Neural cell (in vitro differentiated cells): ENCODE measurements around the gene PTPRR. TPM values are rescaled to one million over a fixed set of nuclear protein-coding genes. Genes with fewer than 3 reads are reported as not detected.

Experiments
- H2AFZ ChIP-seq: fragments of 200-600, 300-800 bp; sonication (generic), shearing (Covaris generic); 2 replicates; pipeline ENCODE4 v1.6.0; 2014; ENCODE audit warnings: low read depth, mild to moderate bottlenecking, antibody characterized with exemption, low read length, moderate library complexity
- H3F3A ChIP-seq: fragments of 200-600 bp; shearing (Covaris generic); 2 replicates; pipeline ENCODE4 v1.6.1; 2016; ENCODE audit warnings: mild to moderate bottlenecking, moderate library complexity, mixed read lengths, antibody characterized with exemption, low read length; ENCODE audit not compliant: insufficient read depth, poor library complexity, severe bottlenecking
- H3K27ac ChIP-seq: fragments of 200-600, 300-800 bp; sonication (generic), shearing (Covaris generic); 2 replicates; pipeline ENCODE4 v1.5.1; 2014; ENCODE audit warnings: mild to moderate bottlenecking, low read length, moderate library complexity
- H3K27me3 ChIP-seq: fragments of 300-800, 200-600 bp; sonication (generic), shearing (Covaris generic); 2 replicates; pipeline ENCODE4 v1.6.0; 2014; ENCODE audit warnings: mild to moderate bottlenecking, low read depth, low read length, moderate library complexity; ENCODE audit not compliant: insufficient read depth
- H3K36me3 ChIP-seq: fragments of 300-800, 200-600 bp; sonication (generic), shearing (Covaris generic); 2 replicates; pipeline ENCODE4 v1.5.1; 2014; ENCODE audit warnings: mild to moderate bottlenecking, antibody characterized with exemption, low read length, moderate library complexity; ENCODE audit not compliant: insufficient read depth
- H3K4me2 ChIP-seq: fragments of 300-800, 200-600 bp; sonication (generic), shearing (Covaris generic); 2 replicates; pipeline ENCODE4 v1.6.0; 2014; ENCODE audit warnings: mild to moderate bottlenecking, low read length
- H3K4me3 ChIP-seq: fragments of 300-800, 200-600 bp; sonication (generic), shearing (Covaris generic); 2 replicates; pipeline ENCODE4 v1.5.1; 2014; ENCODE audit warnings: mild to moderate bottlenecking, low read length, moderate library complexity
- H3K79me2 ChIP-seq: fragments of 200-600 bp; shearing (Covaris generic); replicated peaks from 2 replicates; pipeline ENCODE4 v1.6.0; 2014; ENCODE audit warnings: mild to moderate bottlenecking, low read length, moderate library complexity; ENCODE audit not compliant: insufficient read depth
- H3K9ac ChIP-seq: fragments of 300-800, 200-600 bp; sonication (generic), shearing (Covaris generic); 2 replicates; pipeline ENCODE4 v1.6.1; 2016; ENCODE audit warnings: mild to moderate bottlenecking, low read length, mixed read lengths
- H3K9me2 ChIP-seq: fragments of 200-600 bp; shearing (Covaris generic); 2 replicates; pipeline ENCODE4 v1.6.1; 2016; ENCODE audit warnings: mild to moderate bottlenecking, low read length, mixed read lengths; ENCODE audit not compliant: insufficient read depth
- H3K9me3 ChIP-seq: fragments of 200-600, 300-800 bp; sonication (generic), shearing (Covaris generic); 2 replicates; pipeline ENCODE4 v1.6.1; 2016; ENCODE audit warnings: mild to moderate bottlenecking, mixed run types, low read length, moderate library complexity, mixed read lengths
- H4K20me1 ChIP-seq: fragments of 200-600 bp; shearing (Covaris generic); 2 replicates; pipeline ENCODE4 v1.6.1; 2016; ENCODE audit warnings: mild to moderate bottlenecking, mixed run types; ENCODE audit not compliant: insufficient read depth
- EP300 ChIP-seq: fragments of 450-650 bp; conservative IDR thresholded peaks from 2 replicates; pipeline ENCODE4 v1.6.1; 2014; ENCODE audit warnings: antibody characterized with exemption, mild to moderate bottlenecking, moderate library complexity; ENCODE audit not compliant: poor library complexity, severe bottlenecking
- EZH2 ChIP-seq: fragments of 200-600, 300-800 bp; shearing (Covaris generic), sonication (generic); IDR thresholded peaks from 2 replicates; pipeline ENCODE4 v1.6.1; 2014; ENCODE audit warnings: antibody characterized with exemption, low read length, borderline replicate concordance, mild to moderate bottlenecking; ENCODE audit not compliant: insufficient read depth, poor library complexity, severe bottlenecking
- MXI1 ChIP-seq: fragments of 450-650 bp; conservative IDR thresholded peaks from 2 replicates; pipeline ENCODE4 v1.6.1; 2014; ENCODE audit warnings: antibody characterized with exemption, mild to moderate bottlenecking; ENCODE audit not compliant: poor library complexity, severe bottlenecking
- POLR2AphosphoS5 ChIP-seq: IDR thresholded peaks from 2 replicates; pipeline ENCODE4 v1.6.1; 2012
- RAD21 ChIP-seq: fragments of 450-650 bp; conservative IDR thresholded peaks from 2 replicates; pipeline ENCODE4 v1.6.1; 2014; ENCODE audit warnings: antibody characterized with exemption, mild to moderate bottlenecking, moderate library complexity
- SMC3 ChIP-seq: fragments of 450-650 bp; conservative IDR thresholded peaks from 2 replicates; pipeline ENCODE4 v1.6.1; 2014; ENCODE audit warnings: antibody characterized with exemption, mild to moderate bottlenecking, moderate library complexity; ENCODE audit not compliant: poor library complexity
- TAF1 ChIP-seq: IDR thresholded peaks from 2 replicates; pipeline ENCODE4 v1.6.1; 2012; ENCODE audit warnings: low read depth
- polyA plus RNA-seq: library from polyadenylated mRNA; depleted of rRNA; stranded (reverse); fragments of >200 nt; gene quantifications from 2 replicates; pipeline ENCODE4 v1.2.3, GENCODE V29; 2014
- TF ChIP-seq, protein P1 (sequence below): IDR thresholded peaks from 2 replicates; pipeline ENCODE4 v1.6.1; 2012; ENCODE audit warnings: borderline replicate concordance
- TF ChIP-seq, protein P2 (sequence below): fragments of 450-650 bp; IDR thresholded peaks from 2 replicates; pipeline ENCODE4 v1.5.1; 2014; ENCODE audit warnings: antibody characterized with exemption, mild to moderate bottlenecking, moderate library complexity; ENCODE audit not compliant: poor library complexity, severe bottlenecking

Gene PTPRR
- polyA plus RNA-seq, 1 donor from 2014 or later: 2.2 TPM

DNA sequence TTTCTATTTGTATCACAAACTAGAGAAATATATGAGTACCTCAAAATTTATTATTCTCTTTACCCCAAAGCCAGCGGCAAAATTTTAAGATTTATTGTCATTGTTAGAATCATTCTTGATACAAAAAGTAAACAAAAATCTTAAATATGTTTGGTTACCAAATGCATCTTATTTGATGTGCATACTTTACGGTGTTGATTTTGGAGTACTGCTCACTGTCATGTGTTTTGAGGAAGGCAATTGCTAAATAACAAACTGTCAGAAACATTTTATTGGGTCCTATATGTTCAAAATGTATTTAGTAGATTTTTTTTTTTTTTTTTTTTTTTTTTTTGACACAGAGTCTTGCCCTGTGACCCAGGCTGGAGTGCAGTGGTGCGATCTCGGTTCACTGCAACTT, 124.9 kb downstream of the PTPRR start:
- no peak overlapping the region for H3K9ac ChIP-seq
- no peaks in the 10 kb centered on the region for H3K27me3 ChIP-seq
- H3K36me3 ChIP-seq: no peaks in the 10 kb centered on the region
- no peaks in the 10 kb centered on the region for H4K20me1 ChIP-seq
- H3K27ac ChIP-seq: no peak overlapping the region
- no peak overlapping the region for H3K4me3 ChIP-seq
- no peaks in the 10 kb centered on the region for H3K9me2 ChIP-seq
- TF ChIP-seq EP300: no peak
- no peak for TF ChIP-seq MXI1
- no peak for TF ChIP-seq POLR2AphosphoS5
- TF ChIP-seq, protein P1, sequence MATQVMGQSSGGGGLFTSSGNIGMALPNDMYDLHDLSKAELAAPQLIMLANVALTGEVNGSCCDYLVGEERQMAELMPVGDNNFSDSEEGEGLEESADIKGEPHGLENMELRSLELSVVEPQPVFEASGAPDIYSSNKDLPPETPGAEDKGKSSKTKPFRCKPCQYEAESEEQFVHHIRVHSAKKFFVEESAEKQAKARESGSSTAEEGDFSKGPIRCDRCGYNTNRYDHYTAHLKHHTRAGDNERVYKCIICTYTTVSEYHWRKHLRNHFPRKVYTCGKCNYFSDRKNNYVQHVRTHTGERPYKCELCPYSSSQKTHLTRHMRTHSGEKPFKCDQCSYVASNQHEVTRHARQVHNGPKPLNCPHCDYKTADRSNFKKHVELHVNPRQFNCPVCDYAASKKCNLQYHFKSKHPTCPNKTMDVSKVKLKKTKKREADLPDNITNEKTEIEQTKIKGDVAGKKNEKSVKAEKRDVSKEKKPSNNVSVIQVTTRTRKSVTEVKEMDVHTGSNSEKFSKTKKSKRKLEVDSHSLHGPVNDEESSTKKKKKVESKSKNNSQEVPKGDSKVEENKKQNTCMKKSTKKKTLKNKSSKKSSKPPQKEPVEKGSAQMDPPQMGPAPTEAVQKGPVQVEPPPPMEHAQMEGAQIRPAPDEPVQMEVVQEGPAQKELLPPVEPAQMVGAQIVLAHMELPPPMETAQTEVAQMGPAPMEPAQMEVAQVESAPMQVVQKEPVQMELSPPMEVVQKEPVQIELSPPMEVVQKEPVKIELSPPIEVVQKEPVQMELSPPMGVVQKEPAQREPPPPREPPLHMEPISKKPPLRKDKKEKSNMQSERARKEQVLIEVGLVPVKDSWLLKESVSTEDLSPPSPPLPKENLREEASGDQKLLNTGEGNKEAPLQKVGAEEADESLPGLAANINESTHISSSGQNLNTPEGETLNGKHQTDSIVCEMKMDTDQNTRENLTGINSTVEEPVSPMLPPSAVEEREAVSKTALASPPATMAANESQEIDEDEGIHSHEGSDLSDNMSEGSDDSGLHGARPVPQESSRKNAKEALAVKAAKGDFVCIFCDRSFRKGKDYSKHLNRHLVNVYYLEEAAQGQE: no peak
- TF ChIP-seq RAD21: no peak
- no peak for TF ChIP-seq SMC3
- no peak for TF ChIP-seq EZH2
- TF ChIP-seq, protein P2, sequence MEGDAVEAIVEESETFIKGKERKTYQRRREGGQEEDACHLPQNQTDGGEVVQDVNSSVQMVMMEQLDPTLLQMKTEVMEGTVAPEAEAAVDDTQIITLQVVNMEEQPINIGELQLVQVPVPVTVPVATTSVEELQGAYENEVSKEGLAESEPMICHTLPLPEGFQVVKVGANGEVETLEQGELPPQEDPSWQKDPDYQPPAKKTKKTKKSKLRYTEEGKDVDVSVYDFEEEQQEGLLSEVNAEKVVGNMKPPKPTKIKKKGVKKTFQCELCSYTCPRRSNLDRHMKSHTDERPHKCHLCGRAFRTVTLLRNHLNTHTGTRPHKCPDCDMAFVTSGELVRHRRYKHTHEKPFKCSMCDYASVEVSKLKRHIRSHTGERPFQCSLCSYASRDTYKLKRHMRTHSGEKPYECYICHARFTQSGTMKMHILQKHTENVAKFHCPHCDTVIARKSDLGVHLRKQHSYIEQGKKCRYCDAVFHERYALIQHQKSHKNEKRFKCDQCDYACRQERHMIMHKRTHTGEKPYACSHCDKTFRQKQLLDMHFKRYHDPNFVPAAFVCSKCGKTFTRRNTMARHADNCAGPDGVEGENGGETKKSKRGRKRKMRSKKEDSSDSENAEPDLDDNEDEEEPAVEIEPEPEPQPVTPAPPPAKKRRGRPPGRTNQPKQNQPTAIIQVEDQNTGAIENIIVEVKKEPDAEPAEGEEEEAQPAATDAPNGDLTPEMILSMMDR: no peak
- no peak for TF ChIP-seq TAF1
- no peaks in the 10 kb centered on the region for H3K9me3 ChIP-seq
- H3F3A ChIP-seq: no peaks in the 10 kb centered on the region
- no peaks in the 10 kb centered on the region for H3K79me2 ChIP-seq
- no peak overlapping the region for H2AFZ ChIP-seq
- H3K4me2 ChIP-seq: no peak overlapping the region

DNA sequence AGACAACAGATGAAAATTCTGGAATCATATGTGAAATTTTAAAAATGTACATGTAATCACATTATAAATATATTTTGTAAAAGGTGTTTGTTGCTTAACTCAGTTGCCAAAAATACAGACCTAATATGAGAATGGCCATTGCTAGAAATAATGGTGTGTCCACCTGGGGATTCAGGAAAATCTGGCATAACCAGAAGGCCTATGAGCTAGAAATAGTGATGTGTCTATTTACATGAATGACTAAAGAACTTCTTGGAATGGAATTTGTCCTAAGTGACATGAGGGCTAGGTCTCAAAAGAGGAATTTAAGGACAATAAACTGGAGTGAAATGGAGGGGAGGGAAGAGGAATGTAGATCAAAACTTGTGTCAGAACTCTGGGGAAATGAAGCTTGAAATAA, 126.4 kb downstream of the PTPRR start:
- H3K9me2 ChIP-seq: no peaks in the 10 kb centered on the region
- no peaks in the 10 kb centered on the region for H3F3A ChIP-seq
- H3K36me3 ChIP-seq: no peaks in the 10 kb centered on the region
- H3K4me2 ChIP-seq: no peak overlapping the region
- TF ChIP-seq EP300 (no peak), POLR2AphosphoS5 (no peak), TAF1 (no peak), EZH2 (no peak), RAD21 (no peak), MXI1 (no peak), SMC3 (no peak)
- TF ChIP-seq, protein P1: no peak
- TF ChIP-seq, protein P2: no peak
- no peak overlapping the region for H3K9ac ChIP-seq
- no peaks in the 10 kb centered on the region for H4K20me1 ChIP-seq
- H3K79me2 ChIP-seq: no peaks in the 10 kb centered on the region
- no peak overlapping the region for H3K4me3 ChIP-seq
- no peaks in the 10 kb centered on the region for H3K27me3 ChIP-seq
- H3K9me3 ChIP-seq: no peaks in the 10 kb centered on the region
- H3K27ac ChIP-seq: no peak overlapping the region
- no peak overlapping the region for H2AFZ ChIP-seq
